OCI-LY1 (cell line): ENCODE results near the gene SAPCD1.

Experiments
- EZH2 ChIP-seq: fragments of 200-600 bp; sonication (generic), shearing (Covaris generic); IDR thresholded peaks from 2 replicates; pipeline ENCODE4 v1.8.0; 2017; ENCODE audit warnings: borderline replicate concordance, mixed run types, mild to moderate bottlenecking, antibody characterized with exemption, low read length, moderate library complexity, mixed read lengths
- TF ChIP-seq, protein P1 (sequence below): fragments of 200-600 bp; sonication (generic), shearing (Covaris generic); IDR thresholded peaks from 2 replicates; pipeline ENCODE4 v1.5.1; 2017; ENCODE audit warnings: mild to moderate bottlenecking, antibody characterized with exemption, low read length, moderate library complexity, mixed read lengths

DNA sequence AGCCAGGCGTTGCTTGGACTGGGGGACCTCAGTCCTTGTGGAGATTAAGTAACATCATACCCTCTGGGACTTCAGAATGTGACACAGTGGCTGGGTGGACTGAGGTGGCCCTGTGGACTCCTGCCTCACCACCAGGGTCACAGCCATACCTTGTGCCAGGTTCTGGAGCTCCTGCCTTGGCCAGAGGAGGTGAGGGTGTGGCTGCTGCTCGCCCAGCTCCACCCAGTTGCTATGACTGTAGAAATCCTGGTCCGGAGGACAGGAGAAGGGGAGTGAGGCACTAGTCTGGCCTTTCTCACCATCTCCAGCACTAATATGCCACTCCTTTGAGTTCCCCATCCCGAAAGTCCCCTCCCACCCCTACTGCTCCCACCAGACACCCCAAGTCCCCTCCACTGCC lies 12.7 kb downstream of the SAPCD1 start:
- TF ChIP-seq, protein P1, sequence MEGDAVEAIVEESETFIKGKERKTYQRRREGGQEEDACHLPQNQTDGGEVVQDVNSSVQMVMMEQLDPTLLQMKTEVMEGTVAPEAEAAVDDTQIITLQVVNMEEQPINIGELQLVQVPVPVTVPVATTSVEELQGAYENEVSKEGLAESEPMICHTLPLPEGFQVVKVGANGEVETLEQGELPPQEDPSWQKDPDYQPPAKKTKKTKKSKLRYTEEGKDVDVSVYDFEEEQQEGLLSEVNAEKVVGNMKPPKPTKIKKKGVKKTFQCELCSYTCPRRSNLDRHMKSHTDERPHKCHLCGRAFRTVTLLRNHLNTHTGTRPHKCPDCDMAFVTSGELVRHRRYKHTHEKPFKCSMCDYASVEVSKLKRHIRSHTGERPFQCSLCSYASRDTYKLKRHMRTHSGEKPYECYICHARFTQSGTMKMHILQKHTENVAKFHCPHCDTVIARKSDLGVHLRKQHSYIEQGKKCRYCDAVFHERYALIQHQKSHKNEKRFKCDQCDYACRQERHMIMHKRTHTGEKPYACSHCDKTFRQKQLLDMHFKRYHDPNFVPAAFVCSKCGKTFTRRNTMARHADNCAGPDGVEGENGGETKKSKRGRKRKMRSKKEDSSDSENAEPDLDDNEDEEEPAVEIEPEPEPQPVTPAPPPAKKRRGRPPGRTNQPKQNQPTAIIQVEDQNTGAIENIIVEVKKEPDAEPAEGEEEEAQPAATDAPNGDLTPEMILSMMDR: no peak
- TF ChIP-seq EZH2: no peak
